ENCODE data around the gene AOPEP. TPM values are rescaled to one million over a fixed set of nuclear protein-coding genes. Genes with fewer than 3 reads are reported as not detected.

AOPEP gene
- total and polyA plus RNA-seq, 9 of the 15 experiments (the other 6 are each of a cell fraction or from before 2014, with no cell fraction given): 4.5 to 19.3 (median 13.5) TPM

DNA sequence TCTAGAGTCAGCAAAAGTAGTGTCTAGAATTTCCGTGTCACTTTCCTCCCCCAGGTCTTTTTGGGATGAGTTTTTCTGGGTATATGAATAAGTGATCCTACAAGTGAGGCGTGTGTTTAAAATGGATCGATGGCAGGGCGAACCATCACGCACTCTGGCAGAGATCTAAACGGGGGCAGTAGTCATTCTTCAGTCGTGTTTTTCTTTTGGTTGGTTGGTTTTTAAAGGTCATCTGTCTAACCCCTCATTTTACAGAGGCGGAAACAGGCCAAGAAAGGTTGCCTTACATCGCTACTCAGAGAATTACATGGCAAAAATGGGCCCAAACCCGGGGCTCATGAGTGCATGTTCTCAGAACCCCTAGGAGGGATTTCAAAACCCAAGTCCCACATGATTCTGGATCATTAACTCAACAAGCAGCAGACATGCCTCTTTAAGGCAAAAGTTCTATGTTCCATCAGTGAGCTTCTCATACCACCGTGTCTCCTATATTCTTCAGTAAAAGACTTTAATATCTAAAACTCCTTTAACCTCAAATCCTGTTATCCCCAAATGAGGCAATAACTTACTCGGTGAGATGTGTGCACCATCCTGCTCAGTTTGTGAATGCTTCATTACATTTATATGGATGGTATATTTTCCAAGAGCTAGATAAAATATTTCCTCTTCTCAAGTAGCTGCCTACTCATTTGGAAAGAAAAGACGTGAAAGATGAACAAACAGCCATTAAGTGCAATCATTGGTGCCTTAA is 145.8 kb downstream of the AOPEP start (continued):
- TF ChIP-seq, protein P1, sequence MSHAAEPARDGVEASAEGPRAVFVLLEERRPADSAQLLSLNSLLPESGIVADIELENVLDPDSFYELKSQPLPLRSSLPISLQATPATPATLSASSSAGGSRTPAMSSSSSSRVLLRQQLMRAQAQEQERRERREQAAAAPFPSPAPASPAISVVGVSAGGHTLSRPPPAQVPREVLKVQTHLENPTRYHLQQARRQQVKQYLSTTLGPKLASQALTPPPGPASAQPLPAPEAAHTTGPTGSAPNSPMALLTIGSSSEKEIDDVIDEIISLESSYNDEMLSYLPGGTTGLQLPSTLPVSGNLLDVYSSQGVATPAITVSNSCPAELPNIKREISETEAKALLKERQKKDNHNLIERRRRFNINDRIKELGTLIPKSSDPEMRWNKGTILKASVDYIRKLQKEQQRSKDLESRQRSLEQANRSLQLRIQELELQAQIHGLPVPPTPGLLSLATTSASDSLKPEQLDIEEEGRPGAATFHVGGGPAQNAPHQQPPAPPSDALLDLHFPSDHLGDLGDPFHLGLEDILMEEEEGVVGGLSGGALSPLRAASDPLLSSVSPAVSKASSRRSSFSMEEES (CRISPR knock-in tag; IDR thresholded peaks at IDR 0.05): no peak
- no peak for TF ChIP-seq ILF3 (IDR thresholded peaks at IDR 0.05; ENCODE audit: borderline replicate concordance)
- no peak for TF ChIP-seq ZBTB7A (IDR thresholded peaks at IDR 0.05; ENCODE audit: borderline replicate concordance, control insufficient read depth, low read depth, low read length)
- no peak for TF ChIP-seq ESRRA (IDR thresholded peaks at IDR 0.05; ENCODE audit: borderline replicate concordance, low read depth)
- no peak for TF ChIP-seq CEBPB (tag; IDR thresholded peaks at IDR 0.05)
- no peak for TF ChIP-seq HDGF (IDR thresholded peaks at IDR 0.05)

DNA sequence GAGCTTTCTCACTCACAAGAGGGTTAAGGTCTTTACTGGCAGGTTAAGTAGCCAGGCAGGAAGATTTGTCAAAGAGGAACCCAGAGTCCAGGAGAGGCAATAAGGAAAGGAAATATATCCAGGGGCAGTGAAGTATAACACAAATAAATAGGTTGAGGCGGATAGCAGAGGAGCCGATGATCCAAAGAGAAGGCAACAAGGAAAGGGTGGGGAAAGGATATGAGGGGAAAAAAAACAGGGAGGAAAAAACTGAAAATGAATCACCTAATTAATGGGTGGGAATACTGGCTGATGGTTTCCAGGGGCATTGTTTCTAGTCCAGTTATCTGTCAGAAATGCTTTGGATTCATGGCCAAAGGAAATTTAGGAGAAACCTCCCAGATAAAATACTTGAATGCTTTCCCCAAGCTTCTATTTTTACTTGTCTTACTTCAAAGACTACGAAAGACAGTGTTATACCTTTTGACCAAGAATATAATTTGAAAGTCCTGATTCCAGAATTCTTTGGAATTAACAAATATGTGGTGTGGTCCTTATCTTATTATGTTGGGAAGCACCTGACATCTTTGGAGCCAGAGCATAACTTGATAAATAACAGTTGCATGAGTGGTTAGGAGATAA is 146.5 kb downstream of the AOPEP start:
- no peaks in the 10 kb centered on the region for H3K27me3 ChIP-seq (ENCODE audit: control insufficient read depth in 2 of 2, insufficient read depth in 2 of 2, low read length in 2 of 2)
- H3K27ac ChIP-seq (ENCODE audit: extremely low read depth, low read depth, low read length): no peak overlapping the region
- H3K4me3 ChIP-seq: no peak overlapping the region
- 54% methylated on average over 2 of the region's 3 CpGs for WGBS (ENCODE audit: insufficient coverage, low coverage, missing lambda C conversion rate)
- no peaks in the 10 kb centered on the region for H3K36me3 ChIP-seq (ENCODE audit: control insufficient read depth, insufficient read depth, low read length)
- ATAC-seq: no peak
- FAIRE-seq: no peak
- H3K9me3 ChIP-seq (replicated peaks; ENCODE audit: control insufficient read depth, insufficient read depth, low read depth, low read length): no peaks in the 10 kb centered on the region
- CTCF ChIA-PET (ENCODE audit: low intra/inter-chr PET ratio): no interaction called here
- intact Hi-C loops (cut with micrococcal nuclease) (no loop called here), in situ Hi-C loops (cut with MboI) (no loop called here)
- H3K4me1 ChIP-seq (replicated peaks in 1 of 2; ENCODE audit: control insufficient read depth in 2 of 2, insufficient read depth in 2 of 2, low read length in 2 of 2): no peaks in the 10 kb centered on the region; a peak in 3 of 5 replicates
- BruUV-seq (replicated peaks): no TSS peak
- no peak for TF ChIP-seq DIDO1 (tag; IDR thresholded peaks at IDR 0.05; ENCODE audit: low read depth)
- TF ChIP-seq CBFA2T3 (IDR thresholded peaks at IDR 0.05): peak; percentile 48; the same call in 1 of the 2 replicates
- no peaks in the 10 kb centered on the region for H4K20me1 ChIP-seq (replicated peaks; ENCODE audit: control insufficient read depth, insufficient read depth, low read length)
- no peak overlapping the region for H3K9ac ChIP-seq (ENCODE audit: insufficient read depth in 1 of 2, low read depth in 2 of 2, low read length in 2 of 2)
- H2AFZ ChIP-seq (ENCODE audit: low read depth, low read length): no peak overlapping the region
- POLR2A ChIA-PET: interaction anchor here (0.6 to 1.6 kb wide), 5 partner anchors 10 to 646 kb away, joined by 3 to 4 read pairs (median 3); no protein-coding TSS in a partner anchor
- no peaks in the 10 kb centered on the region for H3K9me1 ChIP-seq (ENCODE audit: control insufficient read depth, insufficient read depth, low read length)
- no peak overlapping the region for H3K4me2 ChIP-seq (ENCODE audit: insufficient read depth, low read length)
- no peak for DNase-seq (ENCODE audit: extremely low read depth in 1 of 4, low spot score in 3 of 4)
- H3K79me2 ChIP-seq (ENCODE audit: control insufficient read depth, insufficient read depth, low read length): no peaks in the 10 kb centered on the region

Measured in K562 (cell line).